ENCODE results near the gene FOXD4L3.
"Not testable (repeated sequence)": the region's sequence is repeated elsewhere in the genome, so short reads cannot be mapped to it uniquely, and the experiment has no call there.

Gene FOXD4L3

GRCh38 chr9:68351689-68352088, 49.0 kb downstream of the FOXD4L3 start:
- DNase-seq (ENCODE audit: low read depth), result not testable (repeated sequence)
